Activated gamma-delta T cell treated with anti-CD3 and anti-CD28 coated beads, Interleukin-2, amount 50 U/mL, for 16 hours (primary cell): ENCODE data around the gene EXOC6B.

ENCODE experiments used
- DNase-seq: peaks from one replicate; pipeline ENCODE4 v3.0.0-alpha.2; 2020; ENCODE audit warnings: low read depth

EXOC6B gene

DNA sequence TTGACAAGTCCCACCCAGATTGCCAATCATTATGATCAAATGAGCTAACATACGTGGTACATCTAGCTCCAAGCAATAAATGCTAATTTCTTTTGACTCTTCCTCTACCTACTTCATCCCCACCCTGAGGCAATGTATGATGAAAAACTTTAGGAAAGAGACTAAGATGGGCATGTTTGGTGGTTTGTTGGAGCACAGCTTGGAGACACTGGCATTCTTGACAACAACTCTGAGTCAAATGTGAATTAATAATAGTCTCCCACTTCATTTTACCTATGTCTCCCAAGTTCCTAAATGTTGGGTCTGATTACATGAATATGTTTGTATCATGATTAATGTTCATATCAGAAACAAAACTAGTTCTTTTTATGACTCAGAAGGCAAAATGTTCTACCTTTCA lies 36.6 kb downstream of the EXOC6B start:
- no peak for DNase-seq

DNA sequence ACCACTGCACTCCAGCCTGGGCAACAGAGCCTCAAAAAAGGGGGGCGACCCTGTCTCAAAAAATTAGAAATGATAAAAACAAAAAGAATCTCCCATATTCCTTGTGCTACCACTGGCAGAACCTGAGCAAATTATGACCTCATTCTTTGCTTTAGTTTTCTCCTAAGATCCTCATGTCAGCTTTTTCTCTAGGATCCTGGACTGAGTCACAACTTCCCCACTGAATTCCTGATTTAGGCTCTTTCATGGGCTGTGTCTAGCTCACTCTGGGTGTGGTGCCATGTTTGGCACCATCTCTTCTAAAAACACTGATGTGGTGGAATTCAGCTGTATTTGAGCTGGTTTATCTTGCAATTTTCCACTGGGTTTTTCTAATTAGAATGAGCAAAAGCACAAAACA lies 37.1 kb downstream of the EXOC6B start:
- no peak for DNase-seq

DNA sequence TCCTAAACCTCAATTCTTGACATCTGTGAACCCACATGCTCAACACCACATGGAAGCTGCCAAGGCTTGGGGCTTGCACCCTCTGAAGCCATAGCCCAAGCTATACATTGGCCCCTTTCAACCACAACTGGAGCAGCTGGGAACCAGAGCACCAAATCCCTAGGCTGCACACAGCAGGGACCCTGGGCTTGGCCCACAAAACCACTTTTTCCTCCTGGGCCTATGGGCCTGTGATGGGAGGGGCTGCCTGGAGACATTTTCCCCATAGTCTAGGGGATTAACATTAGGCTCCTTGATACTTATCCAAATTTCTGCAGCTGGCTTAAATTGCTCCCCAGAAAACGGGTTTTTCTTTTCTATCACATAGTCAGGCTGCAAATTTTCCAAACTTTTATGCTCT lies 40.3 kb downstream of the EXOC6B start:
- DNase-seq = no peak

DNA sequence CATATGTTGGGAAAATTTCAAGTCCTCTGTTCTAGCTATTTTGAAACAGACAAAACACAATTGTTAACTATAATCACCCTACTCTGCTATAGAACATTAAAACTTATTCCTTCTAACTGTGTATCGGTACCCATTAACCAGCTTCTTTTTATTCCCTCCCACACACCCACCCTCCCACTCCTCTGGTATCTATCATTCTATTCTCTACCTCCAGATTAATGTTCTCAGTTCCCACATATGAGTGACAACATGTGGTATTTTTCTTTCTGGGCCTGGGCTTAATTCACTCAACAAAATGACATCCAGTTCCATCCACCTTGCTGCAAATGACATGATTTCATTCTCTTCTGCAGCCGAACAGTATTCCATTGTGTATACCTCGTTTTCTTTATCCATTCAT lies 43.3 kb downstream of the EXOC6B start:
- no peak for DNase-seq

GRCh38 chr2:72781480-72781879 lies 44.4 kb downstream of the EXOC6B start:
- DNase-seq = no peak

DNA sequence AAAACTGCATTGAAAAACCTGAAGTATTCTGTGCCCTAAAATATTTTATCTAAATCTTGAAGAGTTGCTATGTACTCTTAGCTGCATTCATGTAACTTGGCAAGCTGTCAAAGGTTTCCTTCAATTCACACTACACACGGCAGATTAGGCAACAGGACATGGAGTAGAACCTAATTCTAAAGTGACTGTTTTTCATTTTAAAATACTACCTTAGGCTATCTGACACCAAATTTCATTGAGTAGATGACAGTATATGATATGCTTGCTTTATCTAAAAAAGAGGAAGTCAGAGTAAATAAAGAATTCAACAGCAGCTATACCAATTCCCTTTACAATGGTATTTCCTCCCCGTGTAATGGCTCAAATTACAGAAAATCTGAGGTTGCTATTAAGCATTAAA lies 45.4 kb downstream of the EXOC6B start:
- no peak for DNase-seq

- no peak for DNase-seq
These were observed 46.3 kb downstream of the EXOC6B start for GRCh38 chr2:72779495-72779894.

DNA sequence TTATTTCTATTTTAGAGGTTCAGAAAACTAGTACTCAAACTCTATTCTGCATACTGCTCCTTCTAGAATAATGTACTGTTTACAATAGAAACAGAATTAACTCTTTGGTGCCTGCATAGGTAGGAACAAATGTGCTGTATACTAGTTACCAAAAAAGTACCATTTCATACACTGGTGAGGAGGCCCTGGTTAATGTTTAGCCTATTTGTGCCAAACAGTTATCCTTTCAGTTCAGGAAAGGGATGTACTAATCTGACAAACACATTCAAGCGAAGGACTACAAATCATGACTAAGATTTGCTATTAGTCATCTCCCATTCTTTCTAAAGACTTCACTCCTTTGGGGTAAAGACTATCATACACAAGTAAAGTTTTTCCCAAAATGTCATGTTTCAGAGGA lies 47.4 kb downstream of the EXOC6B start:
- DNase-seq = no peak

GRCh38 chr2:72770879-72771461 lies 54.9 kb downstream of the EXOC6B start:
- DNase-seq = peak; percentile 40

DNA sequence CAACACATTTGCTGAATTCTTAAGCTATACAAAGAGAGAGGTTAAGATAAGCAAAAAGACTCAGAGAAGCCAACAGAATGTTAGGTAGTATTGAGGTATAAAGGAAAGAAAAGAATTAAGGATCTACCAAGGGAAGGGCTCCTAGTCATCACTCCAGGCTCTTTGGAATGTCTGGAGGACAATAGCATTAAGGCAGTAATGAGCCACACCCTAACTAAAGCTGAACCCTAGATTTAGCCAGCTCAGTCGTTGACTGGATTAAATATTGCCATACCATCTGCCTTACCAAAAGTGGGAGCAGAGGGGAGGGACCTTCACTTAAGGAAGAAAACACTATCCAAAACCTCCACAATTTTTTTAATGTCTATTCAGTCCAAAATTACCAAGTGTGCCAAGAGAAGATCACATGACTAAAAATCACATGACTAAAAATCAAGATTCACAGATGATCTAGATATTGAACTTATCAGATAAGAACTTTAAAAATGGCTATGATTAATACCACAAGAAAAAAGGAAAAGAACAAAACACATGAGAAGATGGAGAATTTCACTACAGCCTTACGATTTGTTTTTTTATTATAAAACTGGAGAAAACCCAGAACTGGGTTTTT lies 59.7 kb downstream of the EXOC6B start:
- no peak for DNase-seq

GRCh38 chr2:72762276-72762675 lies 63.6 kb downstream of the EXOC6B start:
- DNase-seq = no peak

GRCh38 chr2:72759755-72760154 lies 66.1 kb downstream of the EXOC6B start:
- DNase-seq = no peak

GRCh38 chr2:72757177-72757775 lies 68.6 kb downstream of the EXOC6B start:
- no peak for DNase-seq

GRCh38 chr2:72755647-72756423 lies 70.0 kb downstream of the EXOC6B start:
- DNase-seq = no peak

GRCh38 chr2:72754628-72755320 lies 71.1 kb downstream of the EXOC6B start:
- no peak for DNase-seq

DNA sequence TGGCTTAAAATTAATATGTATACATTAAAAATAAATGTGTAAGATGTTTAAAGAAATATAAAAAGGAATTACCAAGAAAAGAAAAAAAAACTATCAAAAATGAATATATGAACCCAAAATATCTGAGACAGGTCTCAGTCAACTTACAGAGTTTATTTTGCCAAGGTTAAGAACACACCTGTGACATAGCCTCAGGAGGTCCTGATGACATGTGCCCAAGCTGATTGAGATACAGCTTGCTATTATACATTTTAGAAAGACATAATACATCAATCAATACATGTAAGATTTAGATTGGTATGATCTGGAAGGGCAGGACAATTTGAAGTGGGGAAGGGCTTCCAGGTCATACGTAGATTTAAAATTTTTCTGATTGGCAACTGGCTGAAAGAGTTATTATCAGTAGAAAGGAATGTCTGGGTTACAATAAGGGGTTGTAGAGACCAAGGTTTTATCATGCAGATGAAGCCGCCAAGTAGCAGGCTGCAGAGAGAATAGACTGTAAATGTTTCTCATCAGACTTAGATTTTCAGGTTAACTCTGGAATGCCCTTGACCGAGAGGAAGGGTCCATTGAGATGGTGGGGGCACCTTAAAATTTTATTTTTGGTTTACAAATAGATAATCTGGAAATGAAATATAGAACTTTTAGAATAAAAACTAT lies 74.7 kb downstream of the EXOC6B start:
- DNase-seq = no peak

DNA sequence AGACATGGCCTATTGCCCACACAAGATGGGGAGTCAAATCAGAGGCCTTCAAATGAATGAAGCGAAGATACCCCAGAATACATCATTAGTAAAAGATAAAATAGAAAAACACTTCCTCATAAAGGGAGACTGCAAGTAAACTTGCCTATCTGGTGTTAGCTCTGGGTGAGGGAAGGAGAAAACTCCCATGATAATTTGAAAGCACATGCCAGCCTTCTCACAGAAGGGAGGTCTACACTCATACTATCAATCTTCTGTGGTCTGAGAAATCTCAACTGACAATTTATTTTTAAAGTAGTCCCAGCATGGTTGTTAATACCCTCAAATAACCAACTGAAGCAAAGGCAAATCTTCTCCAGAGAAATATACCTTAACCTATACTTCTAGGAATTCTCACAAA lies 75.4 kb downstream of the EXOC6B start:
- no peak for DNase-seq

- DNase-seq = no peak
These were observed 78.5 kb downstream of the EXOC6B start for GRCh38 chr2:72747344-72747743.

DNA sequence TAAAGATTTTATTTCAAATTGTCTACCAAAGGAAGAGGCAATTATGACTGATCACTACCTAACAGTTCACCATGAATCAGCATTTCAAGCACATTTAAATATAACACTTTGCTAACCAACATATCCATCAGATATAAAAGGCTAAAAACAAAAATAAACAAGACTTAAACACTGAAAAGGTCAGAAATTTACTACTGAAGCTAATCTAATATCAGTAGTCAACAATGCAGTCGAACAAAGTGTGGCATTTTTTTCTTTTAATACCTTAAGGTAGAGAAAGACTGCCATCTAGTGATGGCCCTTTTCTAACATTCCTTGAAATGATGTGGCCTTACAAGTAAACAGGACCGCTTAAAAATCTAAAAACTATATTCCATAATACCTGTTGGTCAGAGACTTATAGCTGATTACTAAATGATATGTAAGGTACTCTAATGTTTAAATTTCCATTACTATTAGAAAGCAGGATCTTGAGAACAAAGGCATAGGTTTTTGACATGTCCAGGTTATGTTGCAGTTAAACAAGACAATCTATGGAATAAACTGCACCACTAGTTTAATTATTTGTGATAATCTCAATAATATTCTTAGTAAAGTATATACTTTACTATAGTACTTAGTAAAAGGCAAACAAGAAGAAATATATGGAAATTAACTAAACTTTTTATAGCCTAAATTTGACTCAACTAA lies 80.0 kb downstream of the EXOC6B start:
- DNase-seq = no peak

DNA sequence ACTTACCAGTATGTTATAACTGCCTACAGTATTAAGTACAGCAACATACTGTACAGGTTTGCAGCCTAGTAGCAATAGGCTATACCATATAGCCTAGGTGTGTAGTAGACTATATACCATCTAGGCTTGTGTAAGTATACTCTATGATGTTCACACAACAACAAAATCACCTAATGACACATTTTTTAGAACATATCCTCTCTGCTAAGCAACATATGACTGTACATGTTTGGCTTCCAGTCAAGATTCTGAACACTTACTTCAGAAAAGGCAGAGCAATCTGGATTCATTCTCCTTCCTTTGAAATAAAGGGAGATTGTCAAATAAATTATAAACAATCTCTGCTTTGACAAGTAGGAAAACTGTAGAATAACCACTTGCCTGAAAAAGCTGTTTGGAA lies 81.8 kb downstream of the EXOC6B start:
- DNase-seq = no peak

DNA sequence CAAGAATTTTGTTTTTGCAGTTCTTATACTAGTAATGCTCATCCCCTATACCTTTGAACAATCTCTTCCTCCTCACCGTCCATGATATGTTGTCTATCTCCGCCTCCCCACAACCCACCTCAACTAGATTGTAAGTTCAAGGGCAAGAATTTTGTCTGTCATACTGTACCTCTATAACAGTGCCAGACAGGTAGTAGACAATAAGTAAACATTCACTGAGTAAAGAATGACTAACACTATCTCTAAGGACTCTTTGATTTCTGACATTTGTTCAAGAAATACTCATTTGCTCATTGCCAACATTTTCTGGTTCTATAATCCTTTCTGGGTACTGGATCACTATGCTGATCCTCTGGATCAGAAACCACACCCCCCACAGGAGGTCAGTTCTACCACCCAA lies 82.4 kb downstream of the EXOC6B start:
- DNase-seq = no peak
